GM19193 (cell line): ENCODE measurements around the gene TRNAU1AP.

ENCODE experiments used
- POLR2A ChIP-seq: IDR thresholded peaks from 4 replicates; pipeline ENCODE4 v1.6.1; 2011; ENCODE audit not compliant: insufficient read depth, insufficient read length; ENCODE audit errors: extremely low read depth

The TRNAU1AP gene

GRCh38 chr1:28564310-28564709 lies 11.4 kb downstream of the TRNAU1AP start:
- TF ChIP-seq POLR2A = no peak

GRCh38 chr1:28565040-28565439 lies 12.2 kb downstream of the TRNAU1AP start:
- no peak for TF ChIP-seq POLR2A

- TF ChIP-seq POLR2A = no peak
Observed at GRCh38 chr1:28565726-28566125, 12.8 kb downstream of the TRNAU1AP start.

GRCh38 chr1:28566931-28567330 lies 14.0 kb downstream of the TRNAU1AP start:
- no peak for TF ChIP-seq POLR2A

- TF ChIP-seq POLR2A = no peak
Observed at GRCh38 chr1:28571911-28572310, 19.0 kb downstream of the TRNAU1AP start.

- TF ChIP-seq POLR2A = no peak
Observed at GRCh38 chr1:28573564-28573963, 20.7 kb downstream of the TRNAU1AP start.

- TF ChIP-seq POLR2A = peak; percentile 52
Observed at GRCh38 chr1:28577052-28577678, 24.3 kb downstream of the TRNAU1AP start.

- peak; percentile 17 for TF ChIP-seq POLR2A
Observed at GRCh38 chr1:28577738-28578536, 25.1 kb downstream of the TRNAU1AP start.

GRCh38 chr1:28578696-28579218 lies 25.9 kb downstream of the TRNAU1AP start:
- no peak for TF ChIP-seq POLR2A

GRCh38 chr1:28579401-28579800 lies 26.5 kb downstream of the TRNAU1AP start:
- no peak for TF ChIP-seq POLR2A

- no peak for TF ChIP-seq POLR2A
Observed at GRCh38 chr1:28580722-28581530, 28.0 kb downstream of the TRNAU1AP start.

GRCh38 chr1:28581531-28582247 lies 28.8 kb downstream of the TRNAU1AP start:
- TF ChIP-seq POLR2A = peak; percentile 100

- no peak for TF ChIP-seq POLR2A
Observed at GRCh38 chr1:28582248-28582615, 29.3 kb downstream of the TRNAU1AP start.

GRCh38 chr1:28591708-28592320 lies 38.9 kb downstream of the TRNAU1AP start, which contains the start of gene RAB42:
Gene RAB42, plus strand, starts transcription at chr1:28592265. Its CDS starts 247 bp downstream, at chr1:28592512.
- TF ChIP-seq POLR2A = no peak
